Ramos (cell line): Measurements from ENCODE around the gene PODXL2.

ENCODE experiments used
- in situ Hi-C: fragments of 300-500 bp; cut with MboI; formaldehyde crosslinking; loops from one replicate; pipeline ENCODE4 v1.14.3; 2022; ENCODE audit warnings: low sequenced_read_pairs; ENCODE audit not compliant: unreplicated experiment

Gene PODXL2

DNA sequence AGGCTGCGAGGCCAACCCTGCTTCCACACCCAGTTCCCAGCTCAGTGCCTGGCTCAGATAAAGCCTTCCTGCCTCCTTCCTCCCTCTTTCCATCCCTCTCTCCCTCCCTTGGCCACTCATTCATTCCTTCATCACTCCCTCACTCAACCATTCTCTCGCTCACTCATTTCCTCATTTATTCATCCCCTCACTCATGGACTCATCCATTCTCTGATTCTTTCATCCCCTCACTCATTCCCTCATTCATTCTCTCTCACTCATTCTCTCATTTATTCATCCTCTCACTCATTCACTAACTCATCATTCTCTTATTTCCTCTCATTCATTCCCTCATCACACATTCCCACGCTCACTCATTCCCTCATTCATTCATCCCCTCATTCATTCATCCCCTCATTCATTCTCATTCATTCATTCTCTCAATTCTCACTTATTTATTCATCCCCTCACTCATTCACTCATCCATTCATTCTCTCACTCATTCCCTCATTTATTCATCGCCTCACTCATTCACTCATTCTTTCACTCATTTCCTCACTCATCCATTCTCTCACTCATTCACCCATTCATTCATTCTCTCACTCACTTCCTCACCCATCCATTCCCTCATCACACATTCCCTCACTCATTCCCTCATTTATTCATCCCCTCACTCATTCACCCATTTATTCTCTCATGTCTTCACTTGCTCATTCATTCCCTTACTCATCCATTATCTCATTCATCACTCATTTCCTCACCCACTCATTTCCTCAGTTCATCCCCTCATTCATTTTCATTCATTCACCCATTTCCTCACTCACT, 56.9 kb downstream of the PODXL2 start:
- in situ Hi-C loops: no loop called here

DNA sequence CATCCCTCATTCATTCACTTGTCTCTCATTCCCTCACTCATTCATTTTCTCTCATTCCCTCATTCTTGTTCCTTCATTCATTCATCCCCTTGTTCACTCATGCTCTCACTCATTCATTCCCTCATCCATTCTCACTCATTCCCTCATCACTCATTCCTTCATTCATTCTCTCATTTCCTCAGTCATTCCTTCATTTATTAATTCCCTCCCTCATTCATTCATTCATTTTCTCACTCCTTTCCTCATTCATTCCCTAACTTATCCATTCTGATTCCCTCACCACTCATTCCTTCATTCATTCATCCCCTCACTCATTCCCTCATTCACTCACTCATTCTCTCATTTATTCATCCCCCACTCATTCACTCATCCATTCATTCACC, 57.5 kb downstream of the PODXL2 start:
- in situ Hi-C loops: no loop called here

DNA sequence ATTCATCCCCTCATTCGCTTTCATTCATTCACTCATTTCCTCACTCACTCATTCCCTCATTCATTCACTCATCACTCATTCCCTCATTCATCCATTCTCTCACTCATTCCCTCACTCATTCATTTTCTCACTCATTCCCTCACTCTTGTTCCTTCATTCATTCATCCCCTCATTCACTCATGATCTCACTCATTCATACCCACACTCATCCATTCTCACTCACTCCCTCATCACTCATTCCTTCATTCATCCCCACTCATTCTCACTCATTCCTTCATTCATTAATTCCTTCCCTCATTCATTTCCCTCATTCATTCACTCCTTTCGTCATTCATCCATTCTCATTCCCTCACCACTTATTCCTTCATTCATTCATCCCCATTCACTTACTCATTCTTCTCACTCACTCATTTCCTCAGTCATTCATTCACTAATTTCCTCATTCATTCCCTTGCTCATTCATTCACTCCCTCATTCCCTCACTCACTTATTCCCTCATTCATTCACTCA, 58.3 kb downstream of the PODXL2 start:
- in situ Hi-C loops: no loop called here

DNA sequence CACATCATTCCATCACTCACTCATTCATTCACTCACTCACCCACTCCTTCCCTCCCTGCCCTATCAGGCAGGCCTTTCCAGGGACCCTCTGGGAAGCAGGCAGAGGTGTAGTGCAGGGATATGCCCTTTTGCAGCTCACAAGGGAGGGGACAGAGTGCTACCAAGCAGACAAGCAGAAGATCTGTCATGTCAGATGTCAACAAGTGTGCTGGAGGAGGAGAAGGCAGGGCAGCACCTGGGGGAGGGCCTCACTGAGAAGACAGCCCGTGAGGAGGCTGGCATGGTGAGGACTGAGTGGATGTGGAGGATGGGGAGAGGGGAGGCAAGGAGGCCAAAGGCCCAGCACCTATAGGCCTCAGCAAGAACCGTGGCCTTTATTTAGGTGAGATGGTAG, 59.0 kb downstream of the PODXL2 start:
- in situ Hi-C loops: no loop called here

DNA sequence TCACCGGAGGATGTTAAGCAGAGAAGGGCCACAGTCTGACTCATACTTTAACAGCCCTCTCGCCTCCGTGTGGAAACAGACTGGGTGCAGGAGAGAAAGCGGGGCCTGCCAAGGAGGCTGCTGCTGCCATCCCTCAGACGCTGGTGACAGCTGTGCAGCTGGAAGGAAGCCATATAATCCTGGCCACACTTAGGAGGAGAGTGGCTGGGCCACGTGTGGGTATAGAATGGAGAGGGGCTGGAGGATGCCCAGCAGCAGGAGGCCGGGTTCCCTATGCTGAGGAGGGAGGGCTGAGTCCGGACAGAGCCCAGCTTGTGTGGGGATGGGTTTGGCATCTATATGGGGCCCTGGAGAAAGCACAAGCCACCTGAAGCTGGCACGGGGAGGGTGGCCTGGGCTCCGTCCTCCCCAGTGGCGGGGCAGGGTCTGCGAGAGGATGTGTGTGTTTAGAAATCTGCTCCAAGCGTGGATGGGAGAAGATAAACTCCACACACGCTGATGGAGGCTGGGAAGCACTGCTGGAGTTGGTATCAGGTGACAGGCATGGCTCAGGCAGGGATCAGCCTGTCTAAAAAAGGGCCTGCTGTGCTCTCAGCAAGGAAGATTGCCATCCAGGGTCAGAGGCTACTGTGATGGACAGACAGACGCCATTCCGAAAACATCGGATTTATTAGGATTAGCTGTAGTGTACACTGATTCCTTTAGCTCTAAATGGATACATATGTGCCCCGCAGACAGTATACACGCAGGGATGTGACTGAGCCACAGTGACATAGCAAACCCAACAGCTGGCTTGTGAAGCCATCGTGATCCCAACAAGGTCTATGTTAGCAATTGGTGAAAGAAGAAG, 59.7 kb downstream of the PODXL2 start:
- in situ Hi-C loops: no loop called here

- in situ Hi-C loops: no loop called here
These were observed 60.4 kb downstream of the PODXL2 start for GRCh38 chr3:127689266-127689860.

DNA sequence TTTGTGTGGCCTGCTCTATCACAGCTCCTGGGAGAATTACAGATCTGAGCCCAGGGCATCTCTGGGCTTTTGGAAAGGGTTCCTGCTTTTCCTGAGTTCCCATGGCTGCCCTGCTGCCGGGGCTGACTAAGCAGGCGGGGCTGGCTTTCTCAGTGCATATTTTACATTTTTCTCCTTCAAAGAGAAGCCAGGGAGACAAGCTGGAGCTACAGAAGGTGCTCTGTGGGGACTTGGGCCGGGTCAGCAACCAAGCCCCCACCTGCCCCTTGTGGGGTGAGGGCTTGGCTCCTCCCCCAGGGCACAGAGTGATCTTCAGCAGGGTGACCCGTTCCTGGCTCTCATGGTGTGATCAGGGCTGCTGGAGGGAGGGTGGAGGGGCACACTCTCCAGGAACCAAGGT, 61.1 kb downstream of the PODXL2 start:
- in situ Hi-C loops: no loop called here

DNA sequence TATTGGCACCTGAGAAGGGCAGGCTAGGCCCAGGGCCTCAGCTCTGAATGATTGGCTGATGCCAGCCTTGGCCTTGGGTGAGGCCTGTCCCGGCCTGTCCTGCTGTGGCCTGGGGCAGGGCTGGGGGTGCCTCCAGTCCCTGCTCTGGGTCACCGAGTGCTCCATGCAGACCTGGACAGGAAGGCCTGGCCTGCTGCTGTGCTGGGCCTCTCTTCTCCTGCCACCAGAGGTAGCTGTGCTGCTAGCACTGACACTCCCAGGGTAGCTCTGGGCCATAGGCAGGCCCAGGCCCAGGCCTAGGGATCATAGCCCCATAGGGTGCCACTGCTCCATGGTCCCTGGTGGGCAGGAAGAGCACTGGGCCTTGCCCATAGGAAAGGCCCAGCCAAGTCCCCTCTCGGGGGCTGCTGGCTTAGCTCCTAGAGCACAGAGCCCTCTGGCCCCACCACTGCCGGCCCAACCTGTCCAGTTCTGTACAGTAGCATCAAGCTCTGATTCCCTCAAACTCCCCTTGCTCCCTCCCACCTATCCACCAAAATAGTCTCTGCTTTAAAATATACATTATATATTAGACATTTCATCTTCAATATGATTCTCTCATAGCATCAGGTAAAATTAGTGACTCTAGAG, 62.0 kb downstream of the PODXL2 start:
- in situ Hi-C loops: no loop called here

- in situ Hi-C loops: no loop called here
These were observed 62.5 kb downstream of the PODXL2 start for GRCh38 chr3:127691489-127691888.

DNA sequence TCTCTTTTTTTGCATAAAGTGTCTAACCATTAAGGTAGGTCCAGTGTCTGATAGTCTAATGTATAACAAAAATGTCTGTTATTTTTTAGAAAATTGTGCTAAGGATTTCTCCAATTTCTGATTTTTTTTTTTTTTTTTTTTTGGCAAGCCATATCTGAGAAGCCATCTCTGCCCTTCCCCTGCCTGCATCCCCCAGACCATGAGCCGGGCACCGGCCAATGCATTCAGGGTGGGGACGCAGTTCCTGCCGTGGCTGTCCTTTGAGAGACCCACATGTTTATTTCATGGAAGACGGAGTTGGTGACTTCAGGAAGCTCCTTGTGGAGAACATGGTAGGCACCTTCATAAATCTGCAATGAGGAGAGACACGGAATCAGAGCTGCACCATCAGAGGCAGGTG, 63.0 kb downstream of the PODXL2 start:
- in situ Hi-C loops: no loop called here

GRCh38 chr3:127692501-127693335, 63.7 kb downstream of the PODXL2 start:
- in situ Hi-C loops: no loop called here

DNA sequence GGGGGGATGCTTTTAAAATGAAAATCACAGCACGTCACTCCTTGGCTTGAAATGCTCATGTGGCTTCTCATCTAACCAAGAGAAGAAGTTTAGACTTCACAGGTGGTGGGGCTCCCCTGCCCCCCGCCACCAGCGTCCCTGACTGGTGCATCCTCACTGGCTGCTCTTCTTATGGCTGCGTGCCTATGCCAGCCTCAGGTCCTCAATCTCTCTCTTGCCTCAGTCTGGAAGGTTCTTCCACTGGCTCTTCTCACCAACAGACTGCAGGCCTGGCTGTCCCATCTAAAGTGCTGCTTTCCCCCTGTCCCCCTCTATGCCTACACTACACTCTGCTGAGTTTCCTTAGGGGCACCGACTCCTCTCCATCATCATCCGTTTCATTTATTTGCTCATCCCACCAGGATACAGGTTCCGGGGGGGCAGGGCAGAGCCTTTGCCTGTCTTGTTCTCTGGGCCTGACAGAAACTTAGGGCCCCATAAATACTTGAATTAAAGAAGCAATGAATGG, 64.4 kb downstream of the PODXL2 start:
- in situ Hi-C loops: no loop called here

- in situ Hi-C loops: no loop called here
These were observed 65.7 kb downstream of the PODXL2 start for GRCh38 chr3:127694467-127695215.

DNA sequence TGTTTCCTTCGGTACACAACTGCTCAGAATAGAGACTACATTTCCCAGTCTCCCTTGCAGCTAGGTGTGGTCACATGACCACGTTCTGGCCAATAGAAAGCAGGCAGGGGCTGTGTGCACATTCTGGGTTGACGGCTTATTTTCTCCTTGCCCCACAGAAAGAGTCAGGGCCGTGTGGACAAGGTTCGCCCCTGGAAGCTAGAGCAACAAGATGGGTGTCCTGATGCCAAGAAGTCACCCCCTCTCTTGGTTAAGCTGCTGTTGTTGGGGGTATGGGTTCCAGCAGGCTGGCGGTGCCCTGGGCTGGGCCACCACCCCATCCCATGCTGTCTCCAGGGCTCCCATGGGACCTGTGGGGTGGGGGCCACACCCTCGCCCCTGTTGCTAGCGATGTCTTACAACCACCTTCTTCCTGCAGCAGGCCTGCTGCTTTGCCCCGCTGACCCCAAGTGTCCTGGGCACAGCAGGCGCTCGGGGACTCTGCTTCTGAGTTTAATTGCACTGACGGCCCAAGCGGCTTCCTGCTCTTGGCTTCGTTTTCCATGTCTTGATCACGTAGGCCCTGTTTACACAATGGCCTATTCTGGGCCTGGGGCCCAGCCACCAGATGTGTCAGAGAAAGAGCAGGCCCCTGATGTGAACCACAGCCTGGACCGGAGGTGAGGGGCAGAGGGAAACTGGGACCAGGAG, 68.7 kb downstream of the PODXL2 start:
- in situ Hi-C loops: no loop called here

DNA sequence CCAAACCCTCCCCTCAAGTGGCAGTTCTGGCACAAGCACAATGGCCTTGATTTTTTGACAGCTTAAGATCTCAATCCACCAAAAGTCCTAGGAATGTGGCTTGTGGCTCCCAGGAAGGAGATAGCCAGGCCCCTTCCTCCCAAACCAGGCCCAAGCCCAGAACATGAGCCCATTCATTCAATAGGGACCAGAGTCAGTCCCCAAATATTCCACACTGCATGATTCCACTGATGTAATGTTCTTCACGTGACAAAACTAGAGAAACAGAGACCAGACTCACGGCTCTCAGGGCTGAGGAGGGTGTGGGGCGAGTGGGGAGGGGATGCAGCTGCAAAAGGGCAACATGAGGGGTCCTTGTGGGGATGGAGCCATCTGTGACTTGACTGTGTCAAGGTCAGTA, 69.3 kb downstream of the PODXL2 start:
- in situ Hi-C loops: no loop called here

- in situ Hi-C loops: no loop called here
These were observed 69.9 kb downstream of the PODXL2 start for GRCh38 chr3:127698691-127699415.

GRCh38 chr3:127699416-127700300, 70.7 kb downstream of the PODXL2 start:
- in situ Hi-C loops: no loop called here
